Measurements from ENCODE around the gene PUS1.

The PUS1 gene

DNA sequence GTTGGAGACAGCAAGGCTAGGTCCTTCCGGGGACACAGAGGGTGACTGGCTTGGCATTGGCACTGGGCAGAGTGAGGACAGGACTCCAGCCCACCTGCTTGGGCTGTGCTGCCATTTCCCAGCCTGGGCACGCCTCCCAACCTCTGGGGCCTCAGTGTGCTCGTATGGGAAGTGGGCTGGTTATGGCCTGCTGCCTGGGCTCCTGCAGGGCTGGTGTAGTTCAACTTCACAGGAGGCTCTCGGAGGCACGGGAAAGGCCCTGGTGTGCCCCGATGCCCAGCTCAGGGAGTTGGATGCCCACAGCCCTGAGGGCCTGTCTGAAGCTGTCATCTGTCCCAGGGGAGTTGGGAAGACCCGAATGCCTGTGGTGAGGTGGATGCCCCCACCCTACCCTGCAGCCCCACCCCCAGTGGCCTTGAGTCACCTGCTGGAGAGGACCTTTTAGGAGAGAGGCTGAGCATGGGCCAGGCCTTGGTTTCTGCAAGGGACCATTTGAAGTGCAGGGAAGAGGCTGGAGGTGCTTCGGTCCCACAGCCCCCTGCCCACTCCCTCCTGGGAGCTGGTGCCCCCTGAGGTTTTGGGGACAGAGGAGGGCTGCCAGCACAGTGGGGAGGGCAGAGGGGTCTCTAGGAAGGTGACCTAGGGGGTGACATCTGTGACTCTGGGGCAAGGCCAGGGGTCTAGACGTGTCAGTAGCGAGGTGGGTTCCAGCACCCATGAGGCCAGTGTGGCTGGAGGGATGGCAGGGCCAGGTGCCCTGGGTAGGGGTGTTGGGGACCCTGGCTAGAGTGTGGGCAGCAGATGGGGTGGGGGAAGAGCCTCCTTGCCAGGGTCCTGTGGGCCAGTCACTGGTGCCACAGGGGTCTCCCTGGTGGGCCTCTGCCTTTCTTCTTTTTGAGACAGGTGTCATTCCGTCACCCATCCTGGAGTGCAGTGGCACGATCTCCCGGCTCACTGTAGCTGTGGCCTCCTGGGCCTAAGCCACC, 25.5 kb upstream of the PUS1 start:
- DNase-seq = no peak

- DNase-seq = no peak
Observed at GRCh38 chr12:131904346-131904745, 24.7 kb upstream of the PUS1 start.

GRCh38 chr12:131905081-131905629, 23.9 kb upstream of the PUS1 start:
- DNase-seq = no peak

GRCh38 chr12:131905630-131906091, 23.4 kb upstream of the PUS1 start:
- no peak for DNase-seq

DNA sequence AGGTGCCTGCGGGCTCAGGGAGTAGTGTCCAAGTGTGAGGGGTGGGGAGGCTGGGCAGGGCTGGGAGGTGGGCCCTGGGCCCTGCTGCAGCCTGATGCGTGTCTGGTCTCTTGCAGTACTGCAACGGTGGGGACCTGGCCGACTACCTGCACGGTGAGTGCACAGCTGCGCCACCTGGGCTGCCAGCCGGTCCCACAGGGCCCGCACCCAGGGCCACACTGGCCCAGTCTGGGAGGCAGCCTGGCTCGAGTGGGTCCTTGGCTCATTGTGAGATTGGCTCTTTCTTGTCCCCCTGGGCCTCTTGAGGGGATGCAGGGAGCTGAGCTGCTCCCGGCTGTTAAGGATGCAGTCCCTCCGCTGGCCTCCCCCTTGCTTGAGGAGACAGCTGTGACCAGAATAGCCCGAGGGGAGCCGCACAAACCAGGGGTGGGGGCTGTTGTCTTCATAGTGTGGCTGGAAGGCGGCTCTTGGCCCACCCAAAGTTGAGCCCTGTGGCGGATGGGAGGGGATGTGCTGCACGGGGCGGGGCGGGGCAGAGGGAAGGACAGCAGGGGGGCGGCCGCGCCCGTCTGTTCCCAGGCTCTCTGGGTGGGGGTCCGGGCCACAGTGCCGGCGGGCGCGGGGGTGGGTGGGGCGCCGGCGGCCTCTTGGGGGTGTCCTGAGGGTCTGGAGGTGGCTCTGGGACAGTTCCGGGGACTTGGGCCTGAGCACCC, 21.5 kb upstream of the PUS1 start:
- no peak for DNase-seq

DNA sequence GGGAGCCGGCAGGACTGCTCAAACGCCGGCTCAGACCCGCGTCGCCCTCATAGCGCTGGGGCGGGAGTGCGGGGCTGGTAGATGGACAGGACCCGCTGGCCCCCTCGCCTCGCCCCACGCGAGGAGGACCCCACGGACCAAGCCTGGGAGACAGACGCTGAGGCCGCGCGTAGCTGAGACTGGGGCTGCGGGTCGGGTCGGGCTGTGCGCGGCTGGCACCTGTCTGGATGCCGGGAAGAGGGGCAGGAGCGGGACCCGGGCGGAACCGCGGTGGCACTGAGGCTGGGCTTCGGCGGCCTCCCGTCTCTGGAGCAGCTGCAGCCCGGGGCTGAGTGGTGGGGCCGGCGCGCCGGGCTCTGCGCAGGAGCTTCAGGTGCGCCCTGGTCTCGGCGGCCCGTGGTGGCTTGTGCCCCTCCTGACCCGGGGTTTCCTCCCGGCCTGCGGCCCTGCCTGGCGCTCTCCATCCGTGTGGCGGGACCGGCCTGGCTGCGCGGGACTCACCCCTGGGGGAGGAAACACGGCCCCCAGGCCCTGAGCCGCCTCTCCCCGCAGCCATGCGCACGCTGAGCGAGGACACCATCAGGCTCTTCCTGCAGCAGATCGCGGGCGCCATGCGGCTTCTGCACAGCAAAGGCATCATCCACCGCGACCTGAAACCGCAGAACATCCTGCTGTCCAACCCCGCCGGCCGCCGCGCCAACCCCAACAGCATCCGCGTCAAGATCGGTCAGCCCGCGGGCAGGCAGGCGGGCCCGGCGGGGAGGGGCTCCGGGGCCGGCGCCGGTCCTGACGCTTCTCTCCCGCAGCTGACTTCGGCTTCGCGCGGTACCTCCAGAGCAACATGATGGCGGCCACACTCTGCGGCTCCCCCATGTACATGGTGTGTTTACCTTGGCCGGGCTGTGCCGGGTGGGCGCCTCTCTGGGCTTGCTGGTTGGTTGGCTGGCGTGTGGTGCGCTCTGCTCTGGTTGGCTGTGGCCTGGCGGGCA, 20.7 kb upstream of the PUS1 start:
- no peak for DNase-seq

DNA sequence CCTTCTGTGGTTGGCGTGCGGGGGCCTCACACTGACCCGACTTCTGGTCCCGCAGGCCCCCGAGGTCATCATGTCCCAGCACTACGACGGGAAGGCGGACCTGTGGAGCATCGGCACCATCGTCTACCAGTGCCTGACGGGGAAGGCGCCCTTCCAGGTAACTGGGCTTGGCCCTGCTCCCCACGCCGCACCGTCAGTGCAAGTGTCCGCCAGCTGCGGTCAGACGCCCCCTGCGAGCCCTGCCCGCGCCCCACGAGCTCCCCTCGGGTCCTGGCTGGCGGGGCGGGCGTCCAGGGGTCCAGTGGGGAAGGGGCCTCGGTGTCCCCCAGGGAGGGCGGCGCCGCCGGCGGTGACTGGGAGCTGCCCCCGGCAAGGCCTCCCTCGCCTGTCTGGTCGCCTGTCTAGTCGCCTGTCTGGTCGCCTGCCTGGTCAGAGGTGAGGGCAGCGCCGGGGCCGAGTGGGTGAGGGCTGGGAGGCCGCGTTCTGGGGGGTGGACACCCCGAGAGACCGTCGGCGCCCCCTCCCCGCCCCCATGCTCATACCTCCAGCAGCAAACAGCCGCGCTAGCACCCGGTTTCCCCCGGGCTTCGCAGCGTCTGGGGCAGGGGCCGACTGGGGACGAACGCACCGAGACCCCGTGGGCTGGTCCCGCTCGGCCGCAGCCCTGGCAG, 19.9 kb upstream of the PUS1 start:
- no peak for DNase-seq

- no peak for DNase-seq
Observed at GRCh38 chr12:131909752-131910219, 19.3 kb upstream of the PUS1 start.

- no peak for DNase-seq
Observed at GRCh38 chr12:131910302-131911027, 18.6 kb upstream of the PUS1 start.

DNA sequence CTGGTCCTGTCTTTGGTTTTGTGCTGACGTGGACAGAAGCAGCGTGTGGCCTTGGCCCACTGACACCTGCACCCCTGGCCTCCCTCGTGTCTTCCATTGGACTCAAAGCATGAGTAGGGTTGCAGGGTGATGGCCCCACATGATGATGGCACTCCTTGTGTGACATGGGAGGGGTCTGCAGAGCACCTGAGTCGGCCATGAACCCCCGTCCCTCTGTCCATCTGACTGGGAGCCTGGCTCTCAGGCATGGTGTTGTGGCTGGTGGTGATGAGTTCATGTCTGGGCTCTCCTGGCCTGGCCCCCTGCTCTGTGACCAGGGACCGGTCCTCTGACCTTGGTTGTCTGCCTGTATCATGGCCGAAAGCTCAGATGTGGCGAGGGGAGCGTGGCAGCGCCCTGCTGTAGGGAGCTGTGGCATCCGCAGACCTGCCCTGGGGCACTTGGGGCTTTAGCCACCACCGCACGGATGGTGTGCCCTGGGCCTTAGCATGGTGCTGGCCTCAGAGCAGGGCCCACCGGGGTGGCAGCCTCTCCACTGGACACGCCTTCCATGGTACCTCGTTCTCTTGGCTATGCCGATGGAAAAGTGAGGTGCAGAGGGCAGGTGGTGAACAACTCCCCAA, 17.9 kb upstream of the PUS1 start:
- DNase-seq = no peak

DNA sequence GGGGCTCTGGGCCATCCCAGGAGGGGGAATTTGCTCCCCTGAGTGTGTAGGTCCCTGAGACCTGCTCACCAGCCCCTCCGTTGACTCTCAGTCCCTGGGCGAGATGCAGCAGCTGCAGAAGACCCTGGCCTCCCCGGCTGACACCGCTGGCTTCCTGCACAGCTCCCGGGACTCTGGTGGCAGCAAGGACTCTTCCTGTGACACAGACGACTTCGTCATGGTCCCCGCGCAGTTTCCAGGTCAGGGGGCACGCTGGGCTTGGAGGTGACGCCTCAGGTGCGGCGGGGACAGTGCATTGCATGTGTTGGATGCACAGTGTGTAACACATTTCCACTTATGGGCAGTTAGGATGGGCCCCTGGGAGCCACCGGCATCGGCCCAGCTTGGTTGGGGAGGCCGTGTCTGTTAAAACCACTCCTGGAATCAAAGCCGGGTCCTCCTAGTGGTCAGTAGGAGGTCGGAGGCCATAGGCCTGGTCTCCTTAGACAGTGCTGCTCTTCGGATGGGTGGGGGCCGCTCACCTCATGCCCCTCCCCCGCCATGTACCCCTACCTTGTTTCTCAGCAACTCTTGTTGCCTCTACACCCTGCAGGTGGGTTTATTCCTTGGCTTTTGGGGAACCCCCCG, 17.1 kb upstream of the PUS1 start:
- no peak for DNase-seq

- DNase-seq = no peak
Observed at GRCh38 chr12:131912518-131913274, 16.4 kb upstream of the PUS1 start.

DNA sequence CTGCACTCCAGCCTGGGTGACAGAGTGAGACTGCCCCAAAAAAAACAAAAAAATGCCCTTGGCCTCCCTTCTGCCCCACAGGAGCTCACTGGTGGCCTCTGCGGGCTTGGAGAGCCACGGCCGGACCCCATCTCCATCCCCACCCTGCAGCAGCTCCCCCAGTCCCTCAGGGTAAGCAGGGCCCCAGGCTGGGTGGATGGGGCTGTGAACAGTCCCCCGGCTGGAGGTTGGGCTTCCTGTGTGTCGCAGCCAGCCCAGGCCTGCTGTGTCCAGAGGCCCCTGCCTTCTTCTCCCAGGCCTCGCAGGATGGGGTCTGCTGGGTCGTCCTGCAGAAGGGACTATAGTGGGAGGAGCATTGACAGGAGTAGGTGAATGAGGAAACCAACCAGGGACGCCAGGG, 15.4 kb upstream of the PUS1 start:
- no peak for DNase-seq

GRCh38 chr12:131914179-131914702, 14.8 kb upstream of the PUS1 start:
- DNase-seq = no peak

- DNase-seq = no peak
Observed at GRCh38 chr12:131915000-131915689, 13.9 kb upstream of the PUS1 start.

- no peak for DNase-seq
Observed at GRCh38 chr12:131915823-131916222, 13.3 kb upstream of the PUS1 start.

DNA sequence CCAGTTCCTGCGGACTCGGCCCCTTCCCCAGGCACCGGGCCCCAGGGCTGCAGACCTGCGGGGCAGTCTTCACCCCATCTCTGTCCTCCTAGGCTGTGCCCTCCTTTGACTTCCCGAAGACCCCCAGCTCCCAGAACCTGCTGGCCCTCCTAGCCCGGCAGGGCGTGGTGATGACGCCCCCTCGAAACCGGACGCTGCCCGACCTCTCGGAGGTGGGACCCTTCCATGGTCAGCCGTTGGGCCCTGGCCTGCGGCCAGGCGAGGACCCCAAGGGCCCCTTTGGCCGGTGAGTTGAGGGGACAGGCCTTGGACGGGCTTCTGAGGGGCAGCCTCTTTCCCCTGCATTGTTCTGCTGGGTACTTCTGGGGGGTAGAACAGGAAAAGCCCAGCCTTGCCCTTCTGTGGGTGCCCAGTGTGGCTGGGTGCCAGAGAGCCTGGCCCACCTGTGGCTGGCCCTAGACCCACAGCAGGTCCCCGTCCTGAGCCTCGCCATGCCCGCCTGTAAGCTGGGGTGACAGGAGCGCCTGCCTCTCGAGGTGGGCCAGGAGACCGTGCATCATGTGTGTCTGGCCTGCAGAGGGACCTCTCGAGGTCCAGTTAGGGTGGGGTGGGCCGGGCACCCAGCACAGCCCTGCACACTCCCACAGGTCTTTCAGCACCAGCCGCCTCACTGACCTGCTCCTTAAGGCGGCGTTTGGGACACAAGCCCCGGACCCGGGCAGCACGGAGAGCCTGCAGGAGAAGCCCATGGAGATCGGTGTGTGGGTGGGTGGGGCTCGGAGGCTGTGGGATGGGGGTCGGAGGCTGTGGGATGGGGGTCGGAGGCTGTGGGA, 12.6 kb upstream of the PUS1 start:
- DNase-seq = no peak
